C4-2B (cell line): Measurements from ENCODE around the gene RNF152.

Experiments
- CTCF ChIP-seq: fragments of 450-650 bp; conservative IDR thresholded peaks from 2 replicates; pipeline ENCODE4 v1.5.1; 2017; ENCODE audit warnings: mild to moderate bottlenecking
- ZFX ChIP-seq: fragments of 450-650 bp; IDR thresholded peaks from 2 replicates; pipeline ENCODE4 v1.6.1; 2017

- no peak for TF ChIP-seq CTCF
- TF ChIP-seq ZFX = no peak
Observed at GRCh38 chr18:61890344-61890743, 2.5 kb downstream of the RNF152 start.
